GM18907 (cell line): Measurements from ENCODE around the gene ZMIZ1.

Experiments
- ATAC-seq: cut with Tn5 transposase; IDR thresholded peaks from one replicate; pipeline ENCODE4 v1.9.1; 2021; ENCODE audit warnings: mild to moderate bottlenecking, moderate library complexity; ENCODE audit not compliant: unreplicated experiment

ZMIZ1 gene

DNA sequence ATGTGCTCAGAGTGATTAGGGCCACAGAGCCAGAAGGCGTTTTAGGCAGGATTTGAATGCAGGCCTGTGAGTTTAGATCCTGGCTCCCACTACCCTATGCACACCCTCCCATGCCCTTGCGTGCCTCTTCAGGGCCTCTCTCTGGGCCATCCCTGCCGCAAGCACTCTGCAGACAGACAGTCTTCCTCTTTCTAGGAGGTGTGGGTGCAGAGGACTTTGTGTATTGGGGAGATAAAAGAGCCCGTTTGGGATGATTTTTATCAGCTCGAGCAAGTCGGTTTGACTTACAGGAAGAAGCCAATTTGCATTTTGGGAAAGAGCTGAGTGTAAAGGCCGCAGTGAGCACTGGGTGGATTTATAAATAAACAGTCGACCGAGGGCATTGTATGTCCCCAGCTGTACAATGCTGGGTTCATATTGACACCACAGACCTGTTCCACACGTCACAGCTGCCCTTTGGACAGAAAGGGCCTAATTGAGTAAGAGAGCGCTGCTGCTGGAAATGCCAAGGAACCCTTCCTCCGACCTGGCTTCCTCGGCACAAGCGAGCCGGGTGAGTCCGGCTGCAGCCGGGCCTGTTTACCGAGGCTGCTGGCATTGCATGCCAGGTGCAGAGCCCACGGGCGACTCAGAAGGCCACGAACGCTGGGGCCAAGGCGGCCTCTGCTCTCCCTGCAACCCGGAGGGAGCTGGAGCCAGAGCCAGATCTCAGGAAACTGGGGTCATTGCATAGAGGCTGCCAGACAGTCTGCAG lies 25.1 kb downstream of the ZMIZ1 start:
- ATAC-seq = peak; percentile 44

DNA sequence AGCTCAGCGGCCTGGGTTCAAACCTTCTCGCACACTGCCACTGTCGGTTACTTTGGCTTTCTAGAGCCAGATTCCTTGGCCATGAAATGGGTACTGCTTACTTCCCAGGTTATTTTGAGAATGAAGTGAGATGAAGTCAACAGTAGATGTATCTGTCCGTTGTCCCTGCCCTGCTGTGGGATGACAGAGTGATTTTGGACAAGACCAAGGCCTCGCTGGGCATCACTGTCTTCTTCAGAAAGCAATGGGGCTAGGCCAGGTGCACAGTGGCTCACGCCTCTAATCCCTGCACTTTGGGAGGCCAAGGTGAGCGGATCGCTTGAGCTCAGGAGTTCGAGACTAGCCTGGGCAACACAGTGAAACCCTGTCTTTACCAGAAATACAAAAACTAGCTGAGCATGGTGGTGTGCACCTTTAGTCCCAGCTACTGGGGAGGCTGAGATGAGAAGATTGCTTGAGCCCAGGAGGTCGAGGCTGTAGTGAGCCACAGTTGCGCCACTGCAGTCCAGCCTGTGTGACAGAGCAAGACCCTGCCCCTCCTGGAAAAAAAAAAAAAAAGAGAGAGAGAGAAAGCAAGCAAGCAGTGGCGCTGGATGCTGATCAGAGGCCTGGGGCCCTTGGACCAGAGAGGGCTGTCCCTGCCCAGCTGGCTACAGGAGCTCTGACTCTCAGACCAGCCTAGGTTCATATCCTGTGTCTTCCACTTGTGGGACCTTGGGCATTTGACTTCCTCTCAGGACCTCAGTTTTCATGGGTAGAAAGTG lies 25.8 kb downstream of the ZMIZ1 start:
- ATAC-seq = no peak

DNA sequence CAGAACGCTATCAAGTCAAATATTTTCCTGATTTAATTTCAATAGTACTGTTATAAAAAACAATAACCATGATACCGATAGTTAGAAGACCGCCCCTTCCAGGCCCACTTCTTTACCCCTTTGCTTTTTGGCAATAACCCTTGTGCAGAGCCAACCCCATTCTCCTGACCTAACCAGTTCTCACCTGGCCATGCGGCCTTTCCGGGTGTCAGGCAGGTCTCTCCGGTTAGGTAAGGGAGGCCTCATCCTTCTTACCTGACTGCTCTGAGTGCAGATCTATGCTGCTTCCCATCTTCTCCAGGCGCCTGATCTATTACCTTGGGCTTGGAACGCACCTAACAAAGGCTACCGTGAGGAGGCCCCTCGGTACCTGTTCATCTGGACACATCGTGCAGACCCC lies 26.6 kb downstream of the ZMIZ1 start:
- no peak for ATAC-seq

DNA sequence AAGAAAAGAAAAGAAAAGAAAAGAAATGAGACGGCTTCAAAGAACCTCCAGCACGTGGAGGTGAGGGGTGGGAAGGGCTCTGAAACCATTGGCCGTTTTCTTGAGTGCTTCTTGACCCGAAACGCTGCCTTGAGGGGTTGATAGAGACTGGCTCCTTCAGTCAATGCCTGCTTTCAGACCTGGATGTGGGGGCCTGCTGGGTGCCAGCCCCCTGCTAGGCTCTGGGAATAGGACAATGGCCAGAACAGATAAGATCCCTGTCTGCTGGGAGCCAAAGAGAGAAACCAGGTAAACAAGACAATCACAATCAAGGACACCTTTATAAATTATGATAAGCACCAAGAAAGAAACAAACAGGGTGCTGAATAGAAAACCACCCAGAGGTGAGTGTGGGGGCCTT lies 27.7 kb downstream of the ZMIZ1 start:
- ATAC-seq = no peak

DNA sequence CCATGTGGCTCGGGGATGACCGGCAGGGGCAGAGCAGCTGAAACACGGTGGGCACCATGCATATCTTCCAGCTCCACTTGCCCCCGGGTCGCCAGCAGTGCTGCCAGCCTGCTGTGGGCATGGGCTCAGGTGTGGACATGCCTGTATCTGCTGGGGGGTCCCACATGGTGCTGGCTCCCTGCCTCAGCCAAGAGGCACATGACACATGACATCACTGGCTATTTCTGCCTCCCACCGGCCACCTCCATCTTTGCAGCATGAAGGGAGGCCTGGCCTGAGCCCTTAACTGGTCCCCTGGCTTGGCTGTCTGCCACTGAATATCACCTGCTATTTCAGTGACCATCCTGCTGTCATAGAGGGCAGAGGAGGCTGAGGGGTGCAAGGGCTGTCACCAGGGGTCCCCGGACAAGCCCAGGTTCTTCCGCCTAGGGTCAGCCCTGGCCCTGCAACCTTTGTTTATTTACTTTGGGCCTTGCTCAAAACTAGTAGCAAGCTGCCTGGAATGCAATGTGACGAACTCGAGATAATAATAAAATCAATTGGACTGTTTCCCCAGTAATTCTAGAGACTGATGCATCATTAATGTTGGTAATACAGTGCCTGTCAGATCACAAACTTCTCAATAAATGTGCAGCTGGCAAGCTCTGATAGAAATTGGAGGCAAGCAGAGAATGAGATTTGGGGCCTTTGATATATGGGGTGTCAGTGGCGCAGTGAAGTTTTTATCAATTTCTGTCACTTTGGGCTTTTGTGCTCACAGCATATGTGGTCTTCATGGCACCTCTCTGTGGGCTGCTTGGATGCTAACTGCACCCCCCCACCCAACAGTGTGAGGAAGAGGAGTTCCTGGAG lies 28.5 kb downstream of the ZMIZ1 start:
- no peak for ATAC-seq

DNA sequence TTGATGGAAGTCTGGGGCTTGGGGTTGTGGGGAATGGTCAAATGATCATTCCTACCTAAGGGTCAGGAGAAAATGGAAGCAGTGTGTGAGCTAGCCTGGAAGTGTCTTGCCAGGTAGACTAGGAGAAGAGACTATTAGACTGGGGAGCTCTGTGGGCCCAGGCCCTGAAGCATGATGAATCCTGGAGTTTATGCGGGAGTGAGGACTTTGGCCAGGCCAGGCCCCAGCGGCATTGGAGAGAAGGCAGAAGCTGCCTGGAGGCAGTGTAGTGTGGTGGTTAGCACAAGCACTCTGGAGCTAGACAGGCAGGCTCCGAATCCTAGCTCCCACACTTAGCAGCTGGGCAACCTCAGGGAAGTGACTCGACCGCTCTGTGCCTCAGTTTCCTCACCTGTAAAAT lies 29.3 kb downstream of the ZMIZ1 start:
- no peak for ATAC-seq

DNA sequence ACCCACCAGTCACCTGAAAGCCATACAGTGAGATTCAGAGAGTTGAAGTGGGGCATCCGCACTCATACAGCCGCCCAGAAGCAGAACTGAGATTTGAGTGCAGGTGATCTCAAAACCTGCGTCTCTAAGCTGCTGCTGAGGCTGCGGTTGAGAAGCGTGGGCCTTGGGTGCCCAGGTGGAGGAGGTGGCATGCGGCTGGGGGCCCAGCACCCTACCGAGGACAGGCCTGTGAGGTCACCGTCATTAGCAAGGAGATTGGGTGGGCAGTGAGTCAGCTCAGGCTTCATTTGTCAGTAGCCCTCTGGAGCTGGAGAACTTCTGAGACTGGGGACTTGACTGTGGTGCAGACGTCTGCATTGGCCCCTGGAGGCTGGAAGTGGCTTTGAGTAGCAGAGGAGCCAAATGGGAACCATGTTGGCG lies 29.8 kb downstream of the ZMIZ1 start:
- ATAC-seq = peak; percentile 86

DNA sequence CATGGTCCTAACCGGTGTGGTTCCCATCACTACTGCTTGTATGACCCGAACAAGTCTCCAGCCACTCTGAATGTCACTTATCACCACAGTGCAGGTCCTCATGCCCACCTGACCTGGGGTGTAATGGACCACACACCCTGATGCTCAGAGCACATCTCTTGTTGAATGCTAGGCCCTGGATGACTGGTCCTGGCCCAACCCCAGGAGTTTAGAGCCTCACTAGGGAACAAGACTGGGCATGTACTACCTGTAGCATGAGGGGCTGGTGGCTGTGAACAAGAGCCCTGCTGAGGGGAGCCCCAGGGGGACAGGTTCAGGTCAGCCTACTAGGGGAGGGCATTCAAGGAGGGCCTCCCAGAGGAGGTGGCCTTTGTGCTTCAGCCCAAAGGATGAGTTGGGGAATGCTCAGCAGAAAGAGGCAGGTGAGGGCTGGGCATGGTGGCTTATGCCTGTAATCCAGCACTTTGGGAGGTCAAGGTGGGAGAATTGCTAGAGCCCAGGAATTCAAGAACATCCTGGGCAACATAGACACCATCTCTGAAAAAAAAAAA lies 31.2 kb downstream of the ZMIZ1 start:
- no peak for ATAC-seq

DNA sequence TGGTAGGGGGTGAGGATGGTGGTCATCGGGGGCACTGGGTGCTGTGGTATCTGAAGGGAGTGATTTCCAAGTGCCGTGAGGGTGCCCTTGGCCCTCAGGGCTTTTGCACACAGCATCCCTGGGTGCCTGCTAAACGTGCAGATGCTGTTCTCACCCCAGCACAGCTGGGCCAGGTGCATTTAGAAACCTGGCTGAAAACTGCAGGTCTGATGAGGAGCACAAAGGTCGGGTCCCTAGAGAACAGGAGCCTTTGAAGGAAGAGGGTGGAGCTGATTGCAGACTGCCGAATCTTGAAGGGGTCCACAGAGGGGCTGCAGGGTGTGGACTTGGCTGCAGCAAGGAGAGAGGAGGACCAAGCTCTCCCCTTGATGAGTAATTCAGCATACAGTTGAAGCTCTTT lies 32.0 kb downstream of the ZMIZ1 start:
- no peak for ATAC-seq

DNA sequence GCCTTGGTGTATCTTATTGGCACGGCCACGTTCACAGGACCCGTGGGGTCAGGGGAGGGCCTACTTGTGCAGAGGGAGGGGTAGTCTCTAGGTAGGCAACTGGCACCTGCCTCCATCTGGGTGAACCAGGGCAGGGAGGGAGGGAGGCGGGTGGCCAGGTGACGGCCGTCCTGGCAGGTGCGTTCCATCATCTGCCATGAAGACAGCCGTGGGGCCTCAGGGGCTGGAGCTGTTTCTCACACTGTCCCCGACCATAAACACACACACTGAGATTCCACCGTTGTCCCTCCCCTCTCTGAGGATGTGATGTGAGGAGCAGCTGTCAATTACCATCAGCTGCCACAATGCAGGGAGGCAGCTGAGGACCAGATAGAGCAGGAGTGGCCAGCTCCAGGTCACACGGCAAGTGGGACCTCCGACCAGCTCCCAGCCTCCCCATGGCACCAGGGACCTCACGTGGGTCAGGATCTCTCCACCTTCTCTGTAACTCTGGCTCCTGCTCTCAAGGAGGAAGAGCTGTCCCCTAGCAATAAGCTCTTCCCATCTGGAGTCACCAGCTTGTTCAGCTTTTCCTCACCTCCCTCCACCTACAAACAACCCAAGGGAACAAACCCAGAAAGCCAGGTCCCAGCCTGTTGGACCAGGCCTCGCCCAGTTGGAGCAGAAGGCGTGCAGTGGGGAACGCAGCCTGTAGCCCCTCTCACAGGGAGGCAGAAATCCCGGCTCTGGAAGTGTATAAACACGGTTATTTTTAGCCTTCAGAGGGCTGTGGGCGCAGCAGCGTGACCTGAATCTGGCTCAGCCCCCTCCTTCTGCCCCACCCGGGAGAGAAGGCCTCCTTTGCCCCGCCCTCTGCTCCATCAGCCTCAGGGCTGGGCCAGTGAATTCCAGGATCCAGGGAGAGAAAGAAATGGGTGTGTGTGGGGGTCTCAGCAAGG lies 33.1 kb downstream of the ZMIZ1 start:
- no peak for ATAC-seq

DNA sequence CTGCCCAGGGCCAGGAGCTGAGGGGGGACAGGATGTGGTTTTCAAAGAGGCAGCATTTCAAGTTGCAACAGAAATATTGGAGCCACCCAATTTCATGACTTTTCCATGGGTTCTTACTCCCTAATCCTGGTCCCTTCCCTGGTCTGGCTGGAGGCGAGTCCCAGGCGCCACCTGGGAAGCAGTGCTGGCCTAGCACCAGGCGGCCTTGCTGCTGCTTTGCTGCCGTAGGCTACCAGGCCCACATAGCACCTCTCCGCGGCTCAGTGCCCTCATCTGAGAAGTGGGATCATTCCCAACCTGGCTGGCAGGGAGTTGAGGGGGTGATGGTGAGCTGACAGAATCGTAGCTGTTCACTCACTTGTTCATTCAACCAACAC lies 33.7 kb downstream of the ZMIZ1 start:
- no peak for ATAC-seq

DNA sequence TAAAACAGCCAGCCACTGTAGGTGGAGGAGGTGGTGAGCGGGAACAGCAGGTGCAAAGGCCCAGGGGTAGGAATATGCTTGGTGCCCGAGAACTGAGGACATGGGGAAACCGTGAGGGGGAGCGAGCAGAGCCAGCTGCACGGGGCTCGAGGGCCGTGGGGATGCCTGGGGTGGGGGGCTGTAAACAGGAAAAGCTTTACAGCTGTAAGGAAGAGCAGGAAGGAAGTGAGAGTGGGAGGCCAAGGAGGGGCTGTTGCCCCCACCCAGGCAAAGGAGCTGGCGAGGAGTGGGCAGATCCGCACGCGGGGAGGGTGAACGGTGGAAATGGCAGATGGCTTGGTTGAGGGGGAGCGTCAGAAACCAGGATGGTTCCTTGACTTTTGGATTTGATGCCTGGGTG lies 34.4 kb downstream of the ZMIZ1 start:
- no peak for ATAC-seq

DNA sequence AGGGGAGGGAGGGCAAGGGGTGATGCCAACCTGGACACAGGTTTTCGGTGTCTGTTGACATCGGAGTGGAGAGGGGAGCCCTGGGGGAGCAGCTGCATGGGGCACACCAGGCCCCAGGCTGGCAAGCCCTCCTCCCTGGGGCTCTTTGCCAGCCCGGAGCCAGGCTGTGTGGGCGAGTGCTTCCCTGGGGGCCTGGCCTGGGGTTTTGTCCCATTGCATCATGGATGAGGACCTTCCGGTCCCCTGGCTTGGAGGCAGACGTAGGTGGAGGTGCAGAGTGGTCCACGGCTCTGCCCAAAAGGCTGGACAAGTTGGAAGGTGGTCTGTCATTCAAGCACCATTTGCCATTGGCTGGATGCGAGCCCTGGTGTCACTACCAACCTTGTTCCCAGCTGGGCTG lies 34.8 kb downstream of the ZMIZ1 start:
- no peak for ATAC-seq

DNA sequence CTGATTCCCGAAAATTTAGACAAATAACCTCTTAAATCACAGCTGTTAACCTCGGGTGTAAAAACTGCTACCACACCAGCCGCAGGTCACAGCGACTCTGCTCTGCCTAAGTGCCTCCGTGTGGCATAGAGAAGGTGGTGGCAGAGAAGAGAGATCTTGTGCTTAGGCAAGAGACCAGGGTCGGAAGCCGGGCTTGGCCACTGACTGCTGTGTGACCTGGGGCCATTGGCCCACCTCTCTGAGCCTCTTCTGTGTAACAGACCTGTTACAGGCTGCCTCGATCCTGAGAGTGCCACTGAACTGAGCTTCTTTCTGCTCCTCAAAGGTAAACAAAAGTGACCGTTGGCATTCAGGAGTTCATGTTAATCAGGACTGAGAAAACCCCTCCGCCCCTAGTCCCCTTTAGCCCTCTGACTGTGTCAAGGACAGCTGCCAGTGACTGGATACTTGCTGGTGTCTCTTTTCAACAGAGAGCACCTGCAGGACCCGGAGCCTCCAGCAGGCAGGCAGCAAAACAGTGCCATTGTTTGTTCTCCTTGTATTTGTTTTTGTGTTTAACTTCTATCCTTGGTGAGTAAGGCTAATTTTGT lies 36.5 kb downstream of the ZMIZ1 start:
- no peak for ATAC-seq

DNA sequence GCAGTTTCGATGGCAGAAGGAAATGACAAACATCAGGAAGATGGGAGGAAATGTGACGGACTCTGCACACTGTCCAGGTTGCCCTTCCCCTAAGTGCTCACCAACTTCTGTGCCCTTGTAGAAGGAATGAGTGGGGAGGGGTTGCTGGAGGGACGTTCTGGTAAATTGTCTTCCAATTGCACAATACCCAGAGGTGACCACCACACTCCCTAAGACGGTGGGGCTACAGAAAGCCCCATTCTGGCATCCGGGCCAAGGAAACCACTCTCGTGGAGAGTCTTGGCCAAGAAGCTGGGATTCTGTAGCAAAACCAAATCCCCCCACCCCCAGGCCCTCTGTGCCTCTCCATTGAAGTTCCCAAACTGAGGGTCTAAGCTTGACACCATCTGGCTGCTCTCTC lies 37.1 kb downstream of the ZMIZ1 start:
- no peak for ATAC-seq

DNA sequence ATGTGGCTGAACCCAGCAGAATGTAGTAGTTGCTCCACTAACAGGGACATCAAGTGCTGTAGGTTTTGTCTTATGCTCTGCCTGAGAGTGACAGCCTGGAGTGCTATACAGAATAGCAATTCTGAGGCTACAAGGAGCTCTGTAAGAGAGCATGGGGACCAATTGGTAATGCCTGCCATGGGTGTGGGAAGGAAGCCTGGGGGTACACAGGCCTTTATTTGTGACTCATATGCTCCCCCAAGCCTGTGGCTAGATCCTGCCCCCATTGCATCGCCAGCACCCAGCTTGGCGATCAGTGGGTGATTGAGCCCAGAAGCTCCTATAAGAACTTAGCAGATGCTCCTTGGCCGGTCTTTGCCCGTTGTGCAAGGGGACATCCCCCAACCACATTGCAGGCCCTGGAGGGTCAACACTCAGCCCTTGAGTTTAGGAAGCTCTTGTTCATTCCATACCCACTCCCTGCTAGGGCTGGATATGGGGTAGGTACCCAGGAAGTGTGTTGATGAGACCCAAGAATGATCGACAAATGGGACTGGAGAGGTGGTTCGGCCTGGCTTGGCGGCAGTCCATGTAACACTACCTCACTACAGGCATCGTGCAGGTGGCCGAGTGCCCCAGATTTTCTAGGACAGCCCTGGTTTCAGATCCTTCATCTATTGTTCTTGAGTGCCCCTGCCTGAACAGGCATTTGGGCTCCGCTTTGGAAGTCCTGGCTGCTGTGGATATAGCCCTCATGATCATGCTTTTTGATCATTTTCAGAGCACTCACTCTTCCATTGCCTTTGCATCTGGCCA lies 37.7 kb downstream of the ZMIZ1 start:
- no peak for ATAC-seq

DNA sequence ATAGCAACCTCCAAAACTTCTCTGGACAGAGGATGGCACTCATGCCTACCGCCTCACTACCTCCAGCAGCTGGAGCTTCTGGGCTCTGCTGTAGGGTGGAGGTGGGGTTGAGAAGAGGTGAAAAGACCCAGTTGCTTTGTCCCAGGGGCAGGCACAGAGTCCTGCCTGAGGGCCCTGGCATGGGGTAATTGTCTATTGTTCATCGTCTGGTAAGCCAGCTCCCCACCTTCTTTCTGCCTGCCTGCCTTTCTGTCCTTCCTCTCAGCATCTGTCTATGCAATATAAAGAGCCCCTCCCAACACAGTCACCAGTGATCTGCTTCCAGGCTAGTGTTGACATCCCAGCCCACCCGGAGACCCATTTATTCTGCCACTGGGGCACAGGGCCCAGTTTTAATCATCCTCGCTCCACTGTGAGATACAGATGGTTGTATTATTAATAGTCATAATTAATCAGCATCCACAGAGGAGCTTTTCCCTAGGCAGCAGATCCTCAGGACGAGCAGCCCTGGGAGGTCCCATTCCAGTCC lies 39.0 kb downstream of the ZMIZ1 start:
- no peak for ATAC-seq

DNA sequence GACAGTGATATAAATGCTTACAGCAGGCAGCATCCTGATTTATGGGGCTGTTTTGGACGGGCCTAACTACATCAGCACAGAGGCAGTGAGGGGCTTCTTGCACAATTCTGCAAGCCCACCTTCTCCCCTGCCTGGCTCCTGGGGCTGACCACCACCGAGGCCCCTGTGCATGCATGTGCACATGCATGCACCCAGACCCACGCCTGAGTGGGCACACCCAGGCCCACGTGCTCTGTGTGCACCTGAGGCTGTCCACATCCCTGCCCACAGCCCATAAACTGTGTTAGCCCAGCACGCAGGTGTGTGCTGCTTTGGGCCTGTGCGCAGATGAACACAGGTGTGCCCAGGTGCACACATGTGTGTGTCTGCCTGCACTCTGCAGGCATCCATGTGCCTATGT lies 40.0 kb downstream of the ZMIZ1 start:
- ATAC-seq = no peak

DNA sequence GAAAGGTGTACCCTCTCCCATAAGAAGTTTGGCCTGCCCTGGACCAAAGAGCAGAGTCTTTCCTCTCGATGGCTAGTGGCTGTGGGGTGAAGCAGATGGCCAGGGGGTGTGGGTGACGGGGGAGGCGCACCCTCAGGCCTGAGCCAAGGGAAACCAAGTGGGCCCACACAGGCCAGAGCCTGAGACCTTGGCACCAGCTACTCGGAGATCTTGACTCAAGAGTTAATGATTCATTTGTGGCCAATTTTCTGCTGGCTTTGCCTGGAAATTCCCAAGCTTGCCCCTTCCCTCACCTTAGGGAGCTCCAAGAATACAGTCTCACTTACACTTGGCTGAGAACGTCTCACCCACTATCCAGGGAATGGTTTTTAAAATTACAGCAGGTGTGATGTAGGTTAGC lies 42.7 kb downstream of the ZMIZ1 start:
- ATAC-seq = no peak
